ENCODE results near the gene COL17A1. TPM values are rescaled to one million over a fixed set of nuclear protein-coding genes. Genes with fewer than 3 reads are reported as not detected.

COL17A1 gene
- total RNA-seq, 2 experiments from 2014 or later: not detected

GRCh38 chr10:104099941-104100340, 14.3 kb upstream of the COL17A1 start:
- POLR2A ChIA-PET: no interaction called here
- CTCF ChIA-PET: no interaction called here

GRCh38 chr10:104099269-104099668, 13.6 kb upstream of the COL17A1 start:
- POLR2A ChIA-PET: no interaction called here

DNA sequence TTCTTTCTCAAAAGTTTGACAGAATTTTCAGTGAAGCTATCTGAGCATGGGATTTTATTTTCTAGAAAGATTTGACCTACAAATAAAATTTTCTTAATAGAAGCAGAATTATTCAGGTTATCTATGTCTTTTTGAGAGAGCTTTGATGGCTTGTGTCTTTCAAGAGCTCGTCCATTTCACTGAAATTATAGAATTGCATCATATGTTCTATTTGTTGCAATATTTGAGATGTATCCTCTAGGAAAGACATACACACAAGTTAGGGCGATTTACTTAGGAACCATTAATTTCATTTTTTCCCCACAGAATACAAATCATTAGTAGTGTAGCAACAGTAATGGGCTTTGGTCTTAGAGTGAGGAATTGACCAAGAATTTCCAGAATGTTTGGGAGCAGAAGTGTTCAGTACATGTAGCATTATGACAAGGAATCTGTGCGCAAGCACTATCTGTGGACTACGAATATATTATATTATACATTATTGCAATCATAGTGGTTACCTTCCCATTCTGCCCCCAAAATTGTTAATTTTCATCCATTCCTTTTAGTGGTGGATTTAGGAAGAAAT, 12.8 kb upstream of the COL17A1 start:
- ChIA-PET POLR2A (no interaction called here), CTCF (no interaction called here)

More at GRCh38 chr10:104099269-104099668, 13.6 kb upstream of the COL17A1 start:
- CTCF ChIA-PET: no interaction called here

DNA sequence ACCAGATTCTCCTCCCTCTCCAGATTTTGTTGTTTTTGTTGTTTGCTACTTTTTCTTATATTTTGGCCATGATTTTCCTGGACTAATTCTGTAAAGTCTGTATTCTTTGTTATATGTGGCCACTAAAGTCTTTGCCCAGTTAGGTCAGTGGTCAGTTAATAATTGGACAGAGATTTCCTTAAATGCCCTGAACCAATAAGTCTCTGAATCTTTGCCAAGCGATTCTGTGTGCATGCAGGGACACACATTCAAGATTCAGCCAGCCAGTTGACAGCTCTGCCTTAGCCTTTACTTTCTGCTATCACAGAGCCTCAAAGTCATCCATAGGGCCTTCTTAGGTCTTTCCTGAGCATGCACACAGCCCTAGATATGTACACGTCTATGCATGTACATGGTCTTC, 11.0 kb upstream of the COL17A1 start:
- ChIA-PET POLR2A (no interaction called here), CTCF (no interaction called here)

DNA sequence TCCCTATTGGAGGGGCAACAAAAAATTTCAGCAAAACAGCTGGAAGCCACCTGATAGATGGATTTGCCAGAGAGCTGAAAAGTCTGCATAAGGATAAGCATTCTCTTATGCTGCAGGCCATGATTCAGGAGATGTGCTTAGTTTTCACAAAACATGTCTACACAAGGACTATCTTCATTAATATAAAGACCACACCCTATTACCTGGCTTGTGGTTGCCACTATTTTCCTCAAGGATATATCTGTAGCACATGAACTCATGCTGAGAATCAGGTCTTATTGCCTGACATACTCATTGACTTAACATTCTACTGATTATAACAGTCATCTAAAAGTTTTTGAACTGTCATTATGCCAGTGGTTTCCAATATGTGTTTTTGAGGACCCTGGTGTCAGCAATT, 7.1 kb upstream of the COL17A1 start:
- POLR2A ChIA-PET: no interaction called here

GRCh38 chr10:104090611-104091010, 4.9 kb upstream of the COL17A1 start:
- ChIA-PET POLR2A (no interaction called here), CTCF (interaction anchor here (0.7 kb wide), 1 partner anchor 202 kb away, joined by 3 read pairs; no protein-coding TSS in a partner anchor)

More for the DNA sequence above, 7.1 kb upstream of the COL17A1 start:
- CTCF ChIA-PET: no interaction called here

GRCh38 chr10:104089621-104090020, 3.9 kb upstream of the COL17A1 start:
- ChIA-PET CTCF (no interaction called here), POLR2A (no interaction called here)

DNA sequence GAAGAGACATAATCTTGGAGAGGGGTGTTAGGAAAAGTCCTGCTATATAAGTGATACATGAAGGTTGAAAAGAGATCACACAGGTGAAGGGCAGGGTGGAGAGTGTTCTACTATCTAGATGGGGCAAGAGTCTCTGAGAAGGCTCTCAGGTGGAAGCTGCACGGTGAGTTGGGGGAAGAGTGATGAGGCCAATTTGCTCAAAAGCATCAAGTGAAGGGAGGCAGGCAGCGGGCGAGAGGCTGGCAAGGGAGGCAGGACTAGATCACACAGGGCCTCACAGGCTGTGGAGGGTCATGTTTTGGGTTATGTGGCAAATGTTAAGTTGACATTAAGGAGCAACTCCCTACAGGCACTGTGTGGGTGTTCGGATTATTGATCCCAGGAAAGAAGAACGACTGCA, 2.6 kb upstream of the COL17A1 start:
- CTCF ChIA-PET: no interaction called here
- POLR2A ChIA-PET: no interaction called here

DNA sequence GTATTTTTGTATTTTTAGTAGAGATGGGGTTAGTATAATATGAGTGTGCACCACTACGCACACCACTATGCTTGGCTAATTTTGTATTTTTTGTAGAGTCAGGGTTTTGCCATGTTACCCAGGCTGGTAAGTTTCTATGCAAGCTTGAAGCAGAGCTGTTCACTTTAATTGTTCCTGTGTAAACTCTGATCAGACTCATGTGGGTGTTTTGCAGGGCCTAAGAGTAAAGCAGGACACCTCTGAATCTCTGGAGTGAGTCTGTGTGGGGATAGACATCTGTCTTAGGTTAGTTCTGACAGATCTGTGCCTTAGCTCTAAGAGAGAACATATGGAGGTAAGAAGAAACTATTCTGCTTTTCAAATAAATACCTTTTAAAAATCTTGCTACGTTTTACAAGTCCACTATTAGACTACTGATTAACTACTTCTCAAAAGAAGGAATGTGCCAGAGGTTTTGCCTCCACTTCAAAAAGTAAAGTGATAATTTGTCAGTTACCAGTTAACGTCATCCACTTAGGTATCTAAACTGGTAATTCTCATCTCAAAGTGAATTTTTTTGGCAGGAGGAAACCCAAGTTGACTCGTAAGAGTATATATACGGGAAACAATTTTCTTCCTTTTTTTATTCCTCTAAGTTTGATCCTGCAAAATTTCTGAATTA, 1.1 kb downstream of the COL17A1 start:
- ChIA-PET CTCF (interaction anchor here (0.7 kb wide), 1 partner anchor 95 kb away, joined by 3 read pairs; no protein-coding TSS in a partner anchor), POLR2A (interaction anchor here (0.7 kb wide), 2 partner anchors 122 to 325 kb away, joined by 5 to 9 read pairs; no protein-coding TSS in a partner anchor)

DNA sequence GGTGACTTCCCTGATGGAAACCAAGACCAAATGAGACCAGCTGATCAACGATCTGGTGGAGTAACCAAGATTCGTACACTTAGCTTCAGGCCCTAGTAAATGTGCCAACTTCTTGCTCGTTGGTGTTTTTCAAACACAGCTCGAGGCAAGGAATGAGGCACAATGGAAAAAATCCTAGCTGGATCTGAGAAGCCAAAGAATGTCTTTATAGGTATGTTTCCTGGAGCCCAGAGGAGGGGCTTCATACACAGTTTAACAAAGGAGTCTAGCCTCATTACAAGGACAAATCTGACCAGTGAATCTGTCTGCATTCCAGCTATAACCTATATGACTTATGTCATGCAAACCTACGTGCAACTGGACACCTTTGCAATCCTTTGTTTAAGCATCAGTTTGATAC, 3.7 kb downstream of the COL17A1 start:
- CTCF ChIA-PET: interaction anchor here (1.0 to 1.1 kb wide), 3 partner anchors 40 to 196 kb away, joined by 3 read pairs; partner anchors contain the start of gene SFR1
- POLR2A ChIA-PET: no interaction called here

DNA sequence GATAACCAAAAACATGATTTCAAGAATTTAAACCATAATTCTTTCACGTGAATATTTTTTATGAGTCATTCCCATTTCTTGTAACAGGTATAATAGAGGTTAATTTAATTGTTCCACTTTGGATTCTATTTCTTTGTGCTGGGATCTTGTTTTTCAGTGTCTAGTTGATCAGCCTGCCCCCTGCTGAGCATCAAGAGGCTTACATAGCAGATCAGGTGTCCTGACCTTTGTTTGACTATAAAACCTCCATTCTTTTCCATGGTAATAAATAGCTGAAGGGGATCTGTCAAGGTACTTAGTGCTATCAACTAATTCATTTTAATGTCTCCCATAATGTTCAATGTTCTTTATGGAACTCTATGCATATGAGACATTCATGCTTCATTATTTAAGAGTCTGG, 4.9 kb downstream of the COL17A1 start:
- CTCF ChIA-PET: interaction anchor here (0.7 kb wide), 1 partner anchor 193 kb away, joined by 3 read pairs; no protein-coding TSS in a partner anchor
- POLR2A ChIA-PET: no interaction called here

- ChIA-PET POLR2A (no interaction called here), CTCF (interaction anchor here (1.4 kb wide), 1 partner anchor 365 kb away, joined by 4 read pairs; no protein-coding TSS in a partner anchor)
Observed at GRCh38 chr10:104077663-104078151, 8.0 kb downstream of the COL17A1 start.

DNA sequence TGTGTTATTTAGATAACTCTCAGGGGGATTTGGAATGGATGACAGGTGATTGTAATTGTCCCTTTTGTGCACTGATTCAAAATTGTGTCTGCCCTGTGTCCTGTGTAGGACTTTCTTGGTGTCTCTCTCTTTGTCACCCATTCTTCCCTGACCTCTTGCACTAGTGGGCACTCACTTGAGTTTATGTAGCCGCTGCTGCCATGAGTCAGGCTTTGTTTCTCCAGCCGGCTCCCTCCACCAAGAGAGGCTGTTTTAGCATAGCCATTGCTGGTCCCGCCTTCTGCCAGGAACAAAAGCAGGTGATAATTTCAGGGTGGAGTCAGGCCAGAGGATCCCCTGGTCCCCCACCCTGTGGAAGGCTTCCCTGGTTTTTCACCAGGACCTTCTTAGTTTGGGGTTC, 8.4 kb downstream of the COL17A1 start:
- ChIA-PET CTCF (no interaction called here), POLR2A (no interaction called here)

DNA sequence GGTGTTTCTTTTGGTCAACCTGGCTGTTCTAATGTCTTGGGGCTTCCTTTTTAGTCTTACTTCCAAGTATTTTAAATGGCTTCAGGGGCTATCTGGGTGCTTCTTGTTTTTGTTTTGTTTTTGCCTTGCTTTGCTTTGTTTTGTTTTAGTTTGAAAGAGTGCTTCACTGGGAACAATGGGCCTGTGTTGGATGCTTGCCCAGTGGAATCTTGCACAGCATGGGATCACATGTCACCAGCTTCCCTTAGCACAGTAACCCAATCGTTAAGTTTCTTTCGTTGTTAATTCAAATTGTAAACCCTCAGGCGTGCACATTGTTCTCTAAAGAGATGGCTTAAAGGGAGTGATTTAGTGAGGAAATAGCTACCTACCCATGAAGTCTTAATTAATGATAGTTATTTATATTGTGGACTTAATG, 8.9 kb downstream of the COL17A1 start:
- POLR2A ChIA-PET: no interaction called here
- CTCF ChIA-PET: no interaction called here

DNA sequence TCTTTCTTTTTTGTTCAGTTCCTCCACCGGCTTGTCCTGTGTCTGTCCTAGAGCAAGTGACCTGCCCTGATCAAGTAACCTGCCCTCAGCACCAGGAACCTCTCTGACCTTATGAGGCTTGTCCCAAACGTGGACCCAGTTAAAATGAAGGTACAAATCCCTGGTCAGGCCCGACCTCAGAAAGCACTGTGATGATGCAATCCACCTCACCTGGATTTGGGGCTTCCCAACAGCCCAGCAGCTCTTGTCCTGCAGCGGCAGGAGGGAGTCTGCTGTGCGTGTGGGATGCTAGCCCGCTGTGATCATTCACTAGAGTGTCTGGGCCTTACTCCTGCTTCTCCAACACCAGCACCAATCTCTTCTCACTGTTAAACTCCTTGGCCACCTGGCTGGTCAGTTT, 11.2 kb downstream of the COL17A1 start:
- ChIA-PET CTCF (no interaction called here), POLR2A (no interaction called here)

- CTCF ChIA-PET: no interaction called here
- POLR2A ChIA-PET: no interaction called here
Observed at GRCh38 chr10:104072786-104073185, 12.9 kb downstream of the COL17A1 start.

GRCh38 chr10:104069613-104070012, 16.1 kb downstream of the COL17A1 start:
- CTCF ChIA-PET: no interaction called here
- POLR2A ChIA-PET: no interaction called here

DNA sequence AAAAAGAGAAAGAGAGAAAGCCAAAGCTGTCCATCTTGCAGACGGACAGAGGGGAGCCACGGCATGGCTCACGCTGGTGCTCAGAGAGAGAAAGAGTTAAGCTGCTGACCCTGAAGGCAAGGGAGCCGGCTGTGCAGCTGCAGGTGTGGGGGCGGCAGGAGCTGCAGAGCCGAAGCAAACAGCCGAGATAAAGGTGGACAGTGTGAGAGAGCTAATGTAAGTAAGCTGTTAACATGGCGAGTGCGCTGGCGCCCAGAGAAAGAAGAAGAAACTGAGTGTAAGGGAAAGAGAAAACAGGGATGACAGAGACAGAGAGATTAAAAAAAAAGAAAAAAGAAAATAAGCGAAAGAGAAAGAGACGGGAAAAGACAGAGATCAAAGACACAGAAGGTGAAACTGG, 18.2 kb downstream of the COL17A1 start:
- ChIA-PET CTCF (no interaction called here), POLR2A (no interaction called here)

- CTCF ChIA-PET: no interaction called here
- POLR2A ChIA-PET: no interaction called here
Observed at GRCh38 chr10:104066945-104067344, 18.7 kb downstream of the COL17A1 start.

- CTCF ChIA-PET: interaction anchor here (1.1 kb wide), 1 partner anchor 241 kb away, joined by 4 read pairs; no protein-coding TSS in a partner anchor
- POLR2A ChIA-PET: no interaction called here
Observed at GRCh38 chr10:104065748-104066147, 19.9 kb downstream of the COL17A1 start.

DNA sequence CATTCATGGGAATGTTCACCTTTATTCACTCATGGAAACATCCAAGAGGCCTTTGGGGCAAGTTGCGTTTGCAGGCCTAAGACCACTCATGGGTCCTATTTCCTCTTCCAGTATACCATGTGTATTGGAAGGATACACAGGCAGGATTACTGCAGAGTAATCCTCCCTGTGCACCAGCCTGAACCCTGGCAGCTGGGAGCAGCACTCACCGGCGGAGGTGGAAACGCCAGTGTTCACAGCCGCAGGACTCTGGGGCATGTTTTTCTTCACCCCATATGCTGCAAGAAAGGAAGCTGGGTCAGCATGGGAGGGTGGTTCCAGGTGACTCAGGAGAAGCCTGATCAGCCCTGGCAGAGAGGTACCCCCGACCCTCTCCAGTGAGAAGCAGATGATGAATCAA, 24.5 kb downstream of the COL17A1 start:
- ChIA-PET CTCF (no interaction called here), POLR2A (no interaction called here)

DNA sequence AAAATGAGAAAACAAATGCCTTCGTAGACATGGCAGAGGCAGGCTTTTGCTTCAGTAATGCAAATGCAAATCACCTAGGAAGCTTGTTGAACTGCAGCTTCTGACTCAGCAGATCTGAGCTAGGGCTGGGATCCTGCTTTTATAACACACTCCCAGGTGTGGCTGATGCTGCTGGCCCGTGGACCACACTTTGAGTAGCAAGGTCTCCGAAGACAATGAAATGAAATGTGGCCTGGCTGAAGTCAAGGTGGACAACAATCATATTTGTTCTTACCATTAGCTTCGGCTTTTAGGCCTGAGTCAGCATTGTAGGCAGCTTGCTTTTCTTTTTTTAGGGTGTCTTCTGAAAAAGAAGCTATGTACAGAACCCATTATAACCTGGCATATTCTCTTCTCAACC, 26.3 kb downstream of the COL17A1 start:
- POLR2A ChIA-PET: no interaction called here
- CTCF ChIA-PET: no interaction called here
